Karpas-422 (cell line): ENCODE measurements around the gene USPL1. TPM values are rescaled to one million over a fixed set of nuclear protein-coding genes. Genes with fewer than 3 reads are reported as not detected.

Experiments used
- DNase-seq: peaks from one replicate; pipeline ENCODE4 v3.0.0-alpha.2; 2015
- H2AFZ ChIP-seq: fragments of 200-600 bp; sonication (generic); 2 replicates; pipeline ENCODE4 v1.6.1; 2014; ENCODE audit warnings: antibody characterized with exemption, low read length, mixed read lengths
- H3K27ac ChIP-seq: fragments of 200-600 bp; sonication (generic); 2 replicates; pipeline ENCODE4 v1.5.1; 2014; ENCODE audit warnings: mild to moderate bottlenecking, low read length, moderate library complexity
- H3K27me3 ChIP-seq: fragments of 200-600 bp; sonication (generic); 2 replicates; pipeline ENCODE4 v1.6.1; 2014; ENCODE audit warnings: low read length, mixed read lengths
- H3K36me3 ChIP-seq: fragments of 200-600 bp; sonication (generic); 2 replicates; pipeline ENCODE4 v1.6.1; 2014; ENCODE audit warnings: low read length, mixed read lengths; ENCODE audit not compliant: insufficient read depth
- H3K4me1 ChIP-seq: fragments of 200-600 bp; sonication (generic); 2 replicates; pipeline ENCODE4 v1.6.1; 2014; ENCODE audit warnings: mild to moderate bottlenecking, low read length, mixed read lengths
- H3K4me2 ChIP-seq: fragments of 200-600 bp; sonication (generic); 2 replicates; pipeline ENCODE4 v1.6.1; 2014; ENCODE audit warnings: low read length, low read depth, mild to moderate bottlenecking; ENCODE audit not compliant: poor library complexity, severe bottlenecking
- H3K4me3 ChIP-seq: fragments of 200-600 bp; sonication (generic); 2 replicates; pipeline ENCODE4 v1.5.1; 2014; ENCODE audit warnings: mild to moderate bottlenecking, antibody characterized with exemption, low read length, mixed read lengths
- H3K79me2 ChIP-seq: fragments of 200-600 bp; sonication (generic); 2 replicates; pipeline ENCODE4 v1.6.1; 2014; ENCODE audit warnings: mild to moderate bottlenecking, low read length, mixed read lengths
- H3K9ac ChIP-seq: fragments of 200-600 bp; sonication (generic); 2 replicates; pipeline ENCODE4 v1.6.0; 2014; ENCODE audit warnings: low read length
- H3K9me2 ChIP-seq: fragments of 200-600 bp; sonication (generic), shearing (Covaris generic); replicated peaks from 2 replicates; pipeline ENCODE4 v1.6.0; 2014; ENCODE audit warnings: mild to moderate bottlenecking, low read length, moderate library complexity; ENCODE audit not compliant: insufficient read depth
- H3K9me3 ChIP-seq: fragments of 300-700, 200-600 bp; sonication (generic); 2 replicates; pipeline ENCODE4 v1.6.1; 2014; ENCODE audit warnings: low read length, mixed read lengths
- H4K20me1 ChIP-seq: fragments of 200-600 bp; sonication (generic); 2 replicates; pipeline ENCODE4 v1.6.1; 2014; ENCODE audit warnings: mild to moderate bottlenecking, antibody characterized with exemption, low read length, low read depth; ENCODE audit not compliant: insufficient read depth
- total RNA-seq: library from RNA; depleted of rRNA; stranded (reverse); fragments of >200 nt; shearing (Covaris generic); gene quantifications from 2 replicates; pipeline ENCODE4 v1.2.3, GENCODE V29; 2014; ENCODE audit warnings: low replicate concordance

Gene USPL1
- total RNA-seq, 1 experiment from 2014 or later = 18.4 TPM

DNA sequence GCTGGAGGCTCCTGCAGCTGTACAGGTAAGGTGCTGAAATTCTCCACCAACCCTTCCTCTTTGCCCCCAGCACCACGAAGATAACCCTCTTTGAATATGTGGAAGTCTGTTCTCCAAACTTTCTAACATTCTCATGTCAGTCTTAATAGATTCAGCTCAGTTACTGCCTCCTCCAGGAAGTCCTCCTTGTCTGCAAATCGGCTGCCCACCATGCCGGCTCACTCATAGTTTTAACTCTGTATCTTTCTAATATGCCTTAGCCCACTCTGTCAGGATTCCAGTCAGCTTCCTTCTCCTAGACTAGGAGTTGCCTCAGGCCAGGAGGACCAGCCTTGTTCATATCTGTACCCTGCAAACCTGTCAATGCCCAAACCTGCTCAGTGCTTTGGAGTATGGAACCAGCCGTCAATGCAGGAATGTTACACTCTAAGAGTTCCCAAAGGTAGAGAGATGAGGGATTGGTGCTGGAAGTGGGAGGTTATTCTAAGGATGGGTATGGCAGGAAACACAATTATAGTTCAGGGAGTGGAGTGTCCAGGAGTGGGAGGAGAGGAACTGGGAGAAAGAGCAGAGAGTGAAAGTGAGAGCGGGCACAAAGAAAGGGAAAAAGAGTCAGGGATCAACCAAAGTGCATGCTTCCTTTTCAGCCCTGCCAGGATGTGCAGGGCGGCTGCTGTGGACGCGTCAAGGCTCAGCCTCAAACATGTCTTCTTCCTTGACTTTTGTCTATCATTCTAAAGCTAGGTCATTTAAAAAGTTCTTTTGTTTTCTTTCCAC is 79.6 kb downstream of the USPL1 start:
- Histone ChIP-seq H2AFZ (no peak overlapping the region), H3K79me2 (no peaks in the 10 kb centered on the region), H3K27ac (no peak overlapping the region), H3K9me3 (no peaks in the 10 kb centered on the region), H3K27me3 (no peaks in the 10 kb centered on the region), H4K20me1 (no peaks in the 10 kb centered on the region), H3K4me1 (peaks cover 16% of the 10 kb centered on the region), H3K4me3 (no peak overlapping the region), H3K9me2 (no peaks in the 10 kb centered on the region), H3K4me2 (no peak overlapping the region), H3K9ac (no peak overlapping the region), H3K36me3 (no peaks in the 10 kb centered on the region)
- no peak for DNase-seq

DNA sequence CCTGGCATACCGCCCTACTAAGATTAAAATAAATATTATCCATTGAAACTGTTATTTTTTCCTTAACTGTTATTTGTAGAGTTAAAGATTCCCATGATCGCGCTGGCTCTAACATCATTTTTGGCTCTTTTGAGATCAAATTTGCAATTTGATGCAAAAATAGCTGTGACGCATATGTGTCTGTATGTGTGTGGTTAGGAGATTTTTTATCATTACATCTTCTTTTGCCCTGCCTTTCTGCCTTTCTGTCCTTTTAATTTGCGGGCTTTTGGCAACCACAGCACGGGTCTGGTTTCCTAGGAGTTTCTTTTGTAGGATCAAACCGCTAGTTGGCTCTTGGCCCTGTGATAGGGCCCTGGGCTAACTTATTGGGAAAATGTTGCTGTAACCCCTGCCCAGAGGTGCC is 80.3 kb downstream of the USPL1 start:
- H3K79me2 ChIP-seq = no peaks in the 10 kb centered on the region
- no peak overlapping the region for H3K27ac ChIP-seq
- H3K27me3 ChIP-seq = no peaks in the 10 kb centered on the region
- no peaks in the 10 kb centered on the region for H3K9me3 ChIP-seq
- H3K4me3 ChIP-seq = no peak overlapping the region
- H3K9ac ChIP-seq = no peak overlapping the region
- H3K4me2 ChIP-seq = no peak overlapping the region
- DNase-seq = no peak
- H2AFZ ChIP-seq = no peak overlapping the region
- H3K4me1 ChIP-seq = peaks cover 16% of the 10 kb centered on the region
- H3K9me2 ChIP-seq = no peaks in the 10 kb centered on the region
- no peaks in the 10 kb centered on the region for H4K20me1 ChIP-seq
- H3K36me3 ChIP-seq = no peaks in the 10 kb centered on the region

DNA sequence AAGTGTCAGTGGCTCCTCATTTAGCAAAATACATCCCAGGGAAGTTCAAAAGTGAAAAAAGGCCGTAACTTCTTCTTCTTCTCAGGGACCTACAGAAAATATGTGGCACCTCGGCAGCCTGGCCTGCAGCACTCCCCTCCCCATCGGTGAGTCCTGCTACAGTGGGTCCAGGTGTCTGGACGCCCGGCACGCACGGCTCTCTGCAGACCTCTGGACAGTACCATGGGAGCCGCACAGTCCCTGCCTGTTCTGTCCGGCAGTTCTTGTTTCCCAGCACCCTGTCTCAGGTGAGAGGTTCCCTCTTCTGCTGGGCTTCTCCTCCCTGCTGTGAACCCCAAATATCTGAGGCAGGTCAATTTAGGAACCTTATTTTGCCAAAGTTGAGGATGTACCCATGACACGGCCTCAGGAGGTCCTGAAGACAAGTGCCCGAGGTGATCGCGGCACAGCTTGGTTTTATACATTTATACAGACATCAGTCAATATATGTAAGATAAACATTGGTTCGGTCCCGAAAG is 80.8 kb downstream of the USPL1 start:
- Histone ChIP-seq H3K9ac (no peak overlapping the region), H3K4me1 (peaks cover 16% of the 10 kb centered on the region), H3K9me3 (no peaks in the 10 kb centered on the region), H3K4me2 (no peak overlapping the region), H3K79me2 (no peaks in the 10 kb centered on the region), H3K36me3 (no peaks in the 10 kb centered on the region), H2AFZ (no peak overlapping the region), H4K20me1 (no peaks in the 10 kb centered on the region), H3K9me2 (no peaks in the 10 kb centered on the region), H3K27ac (no peak overlapping the region), H3K4me3 (no peak overlapping the region), H3K27me3 (no peaks in the 10 kb centered on the region)
- no peak for DNase-seq

DNA sequence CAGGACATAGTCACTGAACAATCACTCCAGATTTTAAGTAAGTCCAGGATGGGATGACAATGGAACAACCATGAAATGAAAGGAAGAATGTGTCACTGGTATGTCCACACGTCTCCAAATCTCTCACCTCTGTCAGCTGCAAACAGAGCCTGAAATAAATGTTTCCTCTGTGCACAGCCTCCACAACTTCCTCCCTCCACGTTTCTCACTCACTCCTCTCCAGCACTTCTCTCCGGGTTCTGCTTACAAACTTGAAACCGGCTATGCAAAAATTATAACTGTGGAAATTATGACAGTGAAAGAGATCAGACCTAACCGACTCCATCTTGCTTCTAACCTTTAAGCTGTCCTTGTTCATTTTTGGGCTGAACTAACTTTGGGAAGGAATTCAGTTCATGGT is 82.6 kb downstream of the USPL1 start:
- Histone ChIP-seq H3K4me3 (no peak overlapping the region), H3K36me3 (no peaks in the 10 kb centered on the region), H3K9me3 (no peaks in the 10 kb centered on the region), H3K9ac (no peak overlapping the region), H3K9me2 (no peaks in the 10 kb centered on the region), H3K27me3 (no peaks in the 10 kb centered on the region), H3K4me2 (no peak overlapping the region), H3K4me1 (peaks cover 16% of the 10 kb centered on the region), H3K79me2 (no peaks in the 10 kb centered on the region), H3K27ac (no peak overlapping the region), H2AFZ (no peak overlapping the region), H4K20me1 (no peaks in the 10 kb centered on the region)
- no peak for DNase-seq

DNA sequence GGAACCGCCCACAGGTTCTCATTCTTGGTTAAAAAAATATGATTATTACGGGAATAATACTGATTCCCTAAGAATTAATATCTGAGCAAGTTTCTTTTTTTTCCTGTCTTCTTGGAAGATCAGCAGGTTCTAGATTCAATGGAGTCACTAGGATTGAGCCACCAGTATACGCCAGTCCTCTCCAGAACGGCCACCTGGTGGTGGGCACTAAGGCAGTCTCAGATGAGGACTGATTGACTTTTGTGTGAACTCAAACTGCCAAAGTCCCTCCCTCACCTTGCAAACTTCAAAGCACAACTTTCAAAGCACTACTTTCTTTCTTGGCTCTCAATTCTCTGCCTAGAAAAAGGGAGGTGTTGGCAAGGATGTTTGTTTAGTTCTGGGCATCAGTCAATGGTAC is 84.3 kb downstream of the USPL1 start:
- no peaks in the 10 kb centered on the region for H3K27me3 ChIP-seq
- peaks cover 8% of the 10 kb centered on the region for H3K4me1 ChIP-seq
- no peaks in the 10 kb centered on the region for H3K9me3 ChIP-seq
- H3K9ac ChIP-seq = no peak overlapping the region
- H2AFZ ChIP-seq = no peak overlapping the region
- H3K4me2 ChIP-seq = no peak overlapping the region
- no peaks in the 10 kb centered on the region for H3K36me3 ChIP-seq
- H3K9me2 ChIP-seq = no peaks in the 10 kb centered on the region
- no peak overlapping the region for H3K27ac ChIP-seq
- H4K20me1 ChIP-seq = no peaks in the 10 kb centered on the region
- H3K4me3 ChIP-seq = no peak overlapping the region
- no peak for DNase-seq
- H3K79me2 ChIP-seq = no peaks in the 10 kb centered on the region

DNA sequence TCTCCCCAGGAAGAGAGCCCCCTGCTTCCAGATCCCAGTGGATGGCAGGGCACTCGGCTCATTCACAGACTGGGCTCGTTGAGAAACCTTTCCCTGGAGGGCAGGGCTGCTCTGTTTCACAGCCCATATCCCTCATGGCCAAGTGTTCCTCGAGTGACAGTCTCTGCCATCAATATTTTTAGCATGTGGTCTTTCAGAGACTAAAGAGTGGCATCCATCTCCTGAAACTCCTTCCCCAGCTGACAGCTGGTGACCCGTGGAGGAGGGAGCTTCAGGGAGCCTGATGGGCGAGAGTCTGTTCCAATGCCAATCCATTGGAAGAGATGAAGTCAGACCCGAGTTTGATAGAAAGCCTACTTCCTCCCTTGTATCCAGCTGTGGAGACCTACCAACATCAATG is 86.9 kb downstream of the USPL1 start:
- no peak overlapping the region for H3K9ac ChIP-seq
- no peak overlapping the region for H3K27ac ChIP-seq
- H3K4me1 ChIP-seq = peaks cover 4% of the 10 kb centered on the region; the same call in 1 of the 2 replicates
- no peaks in the 10 kb centered on the region for H3K9me3 ChIP-seq
- H3K9me2 ChIP-seq = no peaks in the 10 kb centered on the region
- H3K36me3 ChIP-seq = no peaks in the 10 kb centered on the region
- no peaks in the 10 kb centered on the region for H3K79me2 ChIP-seq
- H3K4me2 ChIP-seq = no peak overlapping the region
- H2AFZ ChIP-seq = no peak overlapping the region
- H3K4me3 ChIP-seq = no peak overlapping the region
- DNase-seq = no peak
- H3K27me3 ChIP-seq = no peaks in the 10 kb centered on the region
- H4K20me1 ChIP-seq = no peaks in the 10 kb centered on the region

DNA sequence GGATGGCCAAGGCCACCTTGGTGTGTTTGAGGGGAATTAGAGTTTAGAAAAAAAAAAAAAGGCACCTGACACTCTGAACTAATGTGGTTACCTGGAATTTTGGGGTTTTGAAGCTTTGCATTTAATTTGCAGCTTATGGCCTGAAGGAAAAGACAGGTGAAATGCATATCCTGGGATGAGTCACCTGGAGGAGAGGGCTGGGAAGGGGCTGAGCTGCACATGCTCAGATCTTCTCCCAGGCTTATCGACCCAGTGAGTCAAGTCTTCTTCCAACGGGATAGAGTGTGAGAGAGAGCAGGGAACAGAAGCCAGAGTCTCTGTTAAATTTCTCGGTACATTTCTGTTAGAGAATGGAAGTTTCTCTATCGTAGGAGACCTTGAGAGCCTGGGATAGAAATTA is 88.0 kb downstream of the USPL1 start:
- Histone ChIP-seq H3K4me2 (no peak overlapping the region), H3K9me3 (no peaks in the 10 kb centered on the region), H3K4me3 (no peak overlapping the region), H2AFZ (no peak overlapping the region), H3K27me3 (no peaks in the 10 kb centered on the region), H3K36me3 (no peaks in the 10 kb centered on the region), H3K4me1 (no peaks in the 10 kb centered on the region), H3K9ac (no peak overlapping the region), H3K9me2 (no peaks in the 10 kb centered on the region), H3K27ac (no peak overlapping the region), H3K79me2 (no peaks in the 10 kb centered on the region), H4K20me1 (no peaks in the 10 kb centered on the region)
- DNase-seq = no peak

DNA sequence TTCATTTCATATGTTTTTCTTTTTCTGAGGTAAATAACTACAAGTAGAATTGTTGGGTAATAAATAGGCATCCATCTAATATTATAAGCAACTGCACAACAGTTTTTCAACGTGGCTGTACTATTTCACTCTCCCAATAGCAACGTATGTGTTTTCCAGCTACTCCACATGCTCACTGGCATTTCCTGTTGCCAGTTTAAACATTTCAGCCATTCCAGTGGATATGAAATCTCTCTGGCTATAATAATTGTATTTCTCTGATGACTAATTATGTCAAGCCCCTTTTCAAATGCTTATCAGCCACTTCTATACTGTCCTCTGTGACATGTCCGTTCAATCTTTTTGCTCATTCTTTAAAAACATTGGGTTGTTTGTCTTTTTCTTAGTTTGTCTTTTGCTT is 90.8 kb downstream of the USPL1 start:
- no peak overlapping the region for H3K4me2 ChIP-seq
- no peaks in the 10 kb centered on the region for H3K9me2 ChIP-seq
- H3K4me1 ChIP-seq = no peaks in the 10 kb centered on the region
- H3K9ac ChIP-seq = no peak overlapping the region
- no peak for DNase-seq
- H3K79me2 ChIP-seq = no peaks in the 10 kb centered on the region
- no peaks in the 10 kb centered on the region for H4K20me1 ChIP-seq
- no peaks in the 10 kb centered on the region for H3K9me3 ChIP-seq
- H3K4me3 ChIP-seq = no peak overlapping the region
- no peak overlapping the region for H2AFZ ChIP-seq
- H3K27me3 ChIP-seq = no peaks in the 10 kb centered on the region
- H3K27ac ChIP-seq = no peak overlapping the region
- H3K36me3 ChIP-seq = no peaks in the 10 kb centered on the region
